HepG2 (cell line): ENCODE data around the gene FLAD1. TPM values are rescaled to one million over a fixed set of nuclear protein-coding genes. Genes with fewer than 3 reads are reported as not detected.
A peak's percentile ranks its signal among the peaks of the same experiment; 100 is the strongest.

Experiments used
- ATAC-seq: fragments of 200-7000 bp; cut with Tn5 transposase; 3 replicates; pipeline ENCODE4 v1.9.1; 2020; ENCODE audit warnings: mild to moderate bottlenecking, moderate library complexity
- BruUV-seq: library from RNA; stranded (reverse); fragments of 400-500 nt; replicated peaks from 2 replicates; lab custom pipeline; 2021; lab: Mats Ljungman, UMichigan
- CTCF ChIA-PET: fragments of 300-600 bp; formaldehyde crosslinking; extraction: SDS; loops from one replicate; lab custom pipeline; 2021; ENCODE audit warnings: low total read pairs, inconsistent platforms, low intra/inter-chr PET ratio; lab: Yijun Ruan, JAX
- POLR2A ChIA-PET: fragments of 350-600 bp; sonication (Branson Sonifier 250); formaldehyde crosslinking; loops from one replicate; lab custom pipeline; 2020; ENCODE audit warnings: antibody characterized with exemption, inconsistent platforms; lab: Yijun Ruan, JAX
- DNase-seq: peaks from one replicate; pipeline ENCODE4 v3.0.0-alpha.2; 2015; ENCODE audit warnings: low spot score
- FAIRE-seq: peaks from 3 replicates; lab custom pipeline; 2011; peaks lifted over from hg19 to GRCh38; lab: Jason Lieb, UNC
- H2AFZ ChIP-seq: one replicate; pipeline ENCODE4 v1.6.1; 2011; ENCODE audit warnings: low read length, inconsistent platforms
- H3K27ac ChIP-seq: fragments of 300-600 bp; 3 replicates; pipeline ENCODE4 v1.8.0; 2011; ENCODE audit warnings: mixed run types, mild to moderate bottlenecking, mixed read lengths, low read length, inconsistent platforms; ENCODE audit not compliant: insufficient read depth; ENCODE audit errors: extremely low read length
- H3K27me3 ChIP-seq, 2 experiments: fragments of 200-600 bp in 1 of 2; 2 replicates in 1 of 2; 3 replicates in 1 of 2; pipeline versions ENCODE4 v1.6.0 to v1.8.0; 2011; ENCODE audit warnings: low read length in 2 of 2, mild to moderate bottlenecking in 2 of 2, moderate library complexity in 2 of 2, inconsistent platforms in 1 of 2; ENCODE audit not compliant: insufficient read depth in 2 of 2, control insufficient read depth in 1 of 2
- H3K36me3 ChIP-seq, 2 experiments: fragments of 200-600 bp in 1 of 2; replicated peaks in 1 of 2; 2 replicates in 1 of 2; 3 replicates in 1 of 2; pipeline versions ENCODE4 v1.5.1 to v1.8.0; 2011; ENCODE audit warnings: low read length in 2 of 2, inconsistent platforms in 1 of 2; ENCODE audit not compliant: insufficient read depth in 2 of 2, control insufficient read depth in 1 of 2
- H3K4me1 ChIP-seq: 2 replicates; pipeline ENCODE4 v1.5.1; 2012; ENCODE audit warnings: low read length, inconsistent platforms; ENCODE audit not compliant: insufficient read depth
- H3K4me2 ChIP-seq: 2 replicates; pipeline ENCODE4 v1.6.0; 2011; ENCODE audit warnings: low read depth, low read length, inconsistent platforms
- H3K4me3 ChIP-seq, 3 experiments: fragments of 200-600 bp in 1 of 3; sonication (generic), shearing (Covaris generic) in 1 of 3; replicated peaks in 1 of 3; 2 replicates each; pipeline ENCODE4 v1.5.1; 2011 to 2016; ENCODE audit warnings: low read length in 3 of 3, inconsistent platforms in 2 of 3, low read depth in 2 of 3, mild to moderate bottlenecking in 2 of 3, control low read depth in 1 of 3, mixed read lengths in 1 of 3; ENCODE audit not compliant: insufficient read depth in 1 of 3
- H3K79me2 ChIP-seq: one replicate; pipeline ENCODE4 v1.6.1; 2011; ENCODE audit warnings: low read length, inconsistent platforms; ENCODE audit not compliant: insufficient read depth
- H3K9ac ChIP-seq: 2 replicates; pipeline ENCODE4 v1.6.0; 2011; ENCODE audit warnings: mild to moderate bottlenecking, low read depth, low read length, inconsistent platforms; ENCODE audit not compliant: insufficient read depth
- H3K9me3 ChIP-seq: 2 replicates; pipeline ENCODE4 v1.5.1; 2012; ENCODE audit warnings: mild to moderate bottlenecking, low read length
- H4K20me1 ChIP-seq: 2 replicates; pipeline ENCODE4 v1.6.0; 2011; ENCODE audit warnings: inconsistent platforms, mild to moderate bottlenecking, low read length, moderate library complexity; ENCODE audit not compliant: insufficient read depth
- FOXP1 ChIP-seq, 2 experiments: fragments of 450-650 bp in 1 of 2; IDR thresholded peaks; 2 replicates each; pipeline ENCODE4 v1.6.1; 2017 to 2018; ENCODE audit warnings: antibody characterized with exemption in 1 of 2
- HNF4A ChIP-seq: sonication (generic); formaldehyde crosslinking; IDR thresholded peaks from 2 replicates; pipeline ENCODE4 v1.4.0; 2020; ENCODE audit warnings: missing genetic modification reagents
- HNRNPL ChIP-seq: fragments of 200-400 bp; formaldehyde crosslinking; IDR thresholded peaks from 2 replicates; pipeline ENCODE4 v1.6.1; 2017; ENCODE audit warnings: mild to moderate bottlenecking, low read depth, low read length
- KLF6 ChIP-seq: IDR thresholded peaks from 2 replicates; pipeline ENCODE4 v1.8.0; 2016; ENCODE audit warnings: missing biosample characterization, missing genetic modification reagents
- KLF9 ChIP-seq: IDR thresholded peaks from 2 replicates; pipeline ENCODE4 v1.6.1; 2016; ENCODE audit warnings: low read depth
- POLR2G ChIP-seq: fragments of 200-400 bp; formaldehyde crosslinking; IDR thresholded peaks from 2 replicates; pipeline ENCODE4 v1.6.1; 2018; ENCODE audit warnings: mild to moderate bottlenecking, low read depth, low read length, moderate library complexity
- RXRA ChIP-seq: sonication (generic); formaldehyde crosslinking; IDR thresholded peaks from 2 replicates; pipeline ENCODE4 v1.5.1; 2020; ENCODE audit warnings: missing genetic modification reagents
- SALL2 ChIP-seq: sonication (generic); formaldehyde crosslinking; IDR thresholded peaks from 2 replicates; pipeline ENCODE4 v1.8.1; 2023; ENCODE audit warnings: mild to moderate bottlenecking, missing genetic modification reagents, inconsistent platforms
- SAP130 ChIP-seq: IDR thresholded peaks from 2 replicates; pipeline ENCODE4 v1.6.1; 2016; ENCODE audit warnings: low read depth
- SRSF4 ChIP-seq: fragments of 200-400 bp; formaldehyde crosslinking; IDR thresholded peaks from one replicate; pipeline ENCODE4 v1.6.1; 2018; ENCODE audit warnings: mild to moderate bottlenecking, low read depth, low read length, moderate library complexity; ENCODE audit not compliant: poor library complexity, severe bottlenecking
- ZNF430 ChIP-seq: sonication (generic); formaldehyde crosslinking; IDR thresholded peaks from 2 replicates; pipeline ENCODE4 v1.9.0; 2021; ENCODE audit warnings: mild to moderate bottlenecking, missing genetic modification reagents
- ZSCAN25 ChIP-seq: sonication (generic); formaldehyde crosslinking; IDR thresholded peaks from 2 replicates; pipeline ENCODE4 v1.8.0; 2022; ENCODE audit warnings: mild to moderate bottlenecking, missing genetic modification reagents
- WGBS: methylation state at CpG from one replicate; pipeline ENCODE4 v1.1.6; 2017; ENCODE audit warnings: low lambda C conversion rate; 5-methylcytosine and 5-hydroxymethylcytosine counted together
- in situ Hi-C: cut with HindIII; loops from 2 replicates; pipeline ENCODE4 v1.10.0; 2017; ENCODE audit warnings: low pct_unique_long_range_greater_than_20kb; ENCODE audit not compliant: extremely low pct_ligation_motif_present
- intact Hi-C: fragments of 100-400 bp; cut with micrococcal nuclease; formaldehyde crosslinking; loops from one replicate; pipeline ENCODE4 v1.10.0; 2022; ENCODE audit not compliant: unreplicated experiment
- polyA plus RNA-seq, 8 experiments: library from polyadenylated mRNA; depleted of rRNA in 3 of 8; stranded (reverse) in 7 of 8; unstranded in 1 of 8; fragments of >200 nt; fragmentation: Illumina TruSeq in 4 of 8; extraction: Trizol in 4 of 8; gene quantifications; 2 replicates each; pipeline versions ENCODE4 v1.2.1 to v1.2.3, GENCODE V29; 2011 to 2016; ENCODE audit warnings: low read depth in 4 of 8, missing spikeins in 1 of 8, mixed read lengths in 1 of 8; ENCODE audit not compliant: insufficient read depth in 1 of 8
- total RNA-seq, 5 experiments: library from RNA; depleted of rRNA; stranded (reverse); fragments of >200 nt; fragmentation: Illumina TruSeq; extraction: Trizol; gene quantifications; 2 replicates each; pipeline ENCODE4 v1.2.3, GENCODE V29; 2016; ENCODE audit warnings: low read depth in 1 of 5
- TF ChIP-seq, protein P1 (sequence below): sonication (generic); formaldehyde crosslinking; IDR thresholded peaks from 2 replicates; pipeline ENCODE4 v1.4.0; 2020; ENCODE audit warnings: missing genetic modification reagents, borderline replicate concordance
- TF ChIP-seq, protein P2 (sequence below): sonication (generic); formaldehyde crosslinking; IDR thresholded peaks from 2 replicates; pipeline ENCODE4 v1.4.0; 2020; ENCODE audit warnings: mild to moderate bottlenecking, low read depth, missing genetic modification reagents
- TF ChIP-seq, protein P3 (sequence below): sonication (generic); formaldehyde crosslinking; IDR thresholded peaks from 2 replicates; pipeline ENCODE4 v1.5.0; 2020; ENCODE audit warnings: missing genetic modification reagents, mild to moderate bottlenecking, borderline replicate concordance
- TF ChIP-seq, protein P4 (sequence below): IDR thresholded peaks from 2 replicates; pipeline ENCODE4 v1.6.1; 2012; ENCODE audit warnings: low read depth, low read length, improper control_type of control experiment

Gene FLAD1
- total and polyA plus RNA-seq, 2 of the 13 experiments (the other 11 are each of a cell fraction or from before 2014, with no cell fraction given), result 25.9 to 32.8 TPM

DNA sequence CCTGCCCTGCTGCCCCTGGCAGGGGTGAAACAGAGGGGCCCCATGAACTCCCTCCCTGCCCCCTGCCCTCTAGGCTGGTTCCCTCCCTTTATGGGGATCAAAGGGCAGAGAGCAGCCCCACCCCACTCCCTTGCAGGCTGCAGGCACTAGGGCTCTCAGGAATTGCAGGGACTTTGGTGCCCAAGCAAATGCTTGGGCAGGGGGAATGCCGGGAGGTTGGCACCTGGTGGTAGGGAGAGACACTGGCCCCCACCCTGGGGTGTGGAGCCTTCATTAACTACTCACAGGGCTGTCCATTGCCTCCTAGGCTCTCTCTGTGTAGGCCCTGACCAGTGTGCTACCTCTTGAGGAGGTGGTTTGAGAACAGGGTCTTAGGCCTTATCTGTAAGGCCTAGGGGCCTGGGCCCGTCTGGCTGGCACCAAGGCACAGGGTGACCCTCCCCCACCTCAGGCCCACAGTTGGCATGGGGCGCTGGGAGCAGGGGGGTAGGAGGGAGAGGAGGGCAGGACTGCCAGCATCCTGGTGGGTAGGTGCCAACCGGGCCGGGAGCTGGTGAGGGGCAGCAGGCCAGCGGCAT is 24.2 kb downstream of the FLAD1 start:
- intact Hi-C loops, result no loop called here
- Histone ChIP-seq H3K9me3 (no peaks in the 10 kb centered on the region), H3K4me3 (0 out of 6 replicates have a peak overlapping the region, but pooled peaks of 1 of the 3 experiments have one; percentile 28), H2AFZ (no peak overlapping the region), H3K36me3 (peaks cover 3 to 8% of the 10 kb centered on the region in 2 experiments; a peak in 3 of 5 replicates), H3K4me2 (peak overlapping the region; percentile 36; the same call in 1 of the 2 replicates), H4K20me1 (peaks cover 6% of the 10 kb centered on the region; the same call in 1 of the 2 replicates), H3K9ac (0 out of 2 replicates have a peak overlapping the region, but pooled peaks have one; percentile 43), H3K27me3 (no peaks in the 10 kb centered on the region; a peak in 1 of 5 replicates), H3K4me1 (peaks cover 84% of the 10 kb centered on the region), H3K79me2 (peaks cover 46% of the 10 kb centered on the region), H3K27ac (peak overlapping the region; percentile 40)
- ATAC-seq (peak; percentile 18), DNase-seq (no peak), FAIRE-seq (no peak)
- no TSS peak for BruUV-seq
- ChIA-PET CTCF (no interaction called here), POLR2A (interaction anchor here (0.9 to 1.6 kb wide), 4 partner anchors 10 to 35 kb away, joined by 3 to 10 read pairs (median 6); no protein-coding TSS in a partner anchor)
- 85% methylated on average over 4 of the region's 6 CpGs for WGBS
- in situ Hi-C loops, result no loop called here
- TF ChIP-seq SRSF4 (no peak), HNRNPL (peak; percentile 98), ZNF430 (CRISPR knock-in tag) (no peak), ZSCAN25 (peak; percentile 98), HNF4A (CRISPR knock-in tag) (peak; percentile 86), SALL2 (CRISPR knock-in tag) (no peak), KLF9 (CRISPR knock-in tag) (no peak), FOXP1 (IDR thresholded peaks at IDR 0.05) (no peak), FOXP1 (CRISPR knock-in tag; IDR thresholded peaks at IDR 0.05) (no peak), SAP130 (CRISPR knock-in tag) (peak; percentile 33; the same call in 1 of the 2 replicates), POLR2G (no peak), RXRA (CRISPR knock-in tag) (0 out of 2 replicates have a peak, but pooled peaks have one; percentile 24), KLF6 (no peak)
- TF ChIP-seq, protein P1, sequence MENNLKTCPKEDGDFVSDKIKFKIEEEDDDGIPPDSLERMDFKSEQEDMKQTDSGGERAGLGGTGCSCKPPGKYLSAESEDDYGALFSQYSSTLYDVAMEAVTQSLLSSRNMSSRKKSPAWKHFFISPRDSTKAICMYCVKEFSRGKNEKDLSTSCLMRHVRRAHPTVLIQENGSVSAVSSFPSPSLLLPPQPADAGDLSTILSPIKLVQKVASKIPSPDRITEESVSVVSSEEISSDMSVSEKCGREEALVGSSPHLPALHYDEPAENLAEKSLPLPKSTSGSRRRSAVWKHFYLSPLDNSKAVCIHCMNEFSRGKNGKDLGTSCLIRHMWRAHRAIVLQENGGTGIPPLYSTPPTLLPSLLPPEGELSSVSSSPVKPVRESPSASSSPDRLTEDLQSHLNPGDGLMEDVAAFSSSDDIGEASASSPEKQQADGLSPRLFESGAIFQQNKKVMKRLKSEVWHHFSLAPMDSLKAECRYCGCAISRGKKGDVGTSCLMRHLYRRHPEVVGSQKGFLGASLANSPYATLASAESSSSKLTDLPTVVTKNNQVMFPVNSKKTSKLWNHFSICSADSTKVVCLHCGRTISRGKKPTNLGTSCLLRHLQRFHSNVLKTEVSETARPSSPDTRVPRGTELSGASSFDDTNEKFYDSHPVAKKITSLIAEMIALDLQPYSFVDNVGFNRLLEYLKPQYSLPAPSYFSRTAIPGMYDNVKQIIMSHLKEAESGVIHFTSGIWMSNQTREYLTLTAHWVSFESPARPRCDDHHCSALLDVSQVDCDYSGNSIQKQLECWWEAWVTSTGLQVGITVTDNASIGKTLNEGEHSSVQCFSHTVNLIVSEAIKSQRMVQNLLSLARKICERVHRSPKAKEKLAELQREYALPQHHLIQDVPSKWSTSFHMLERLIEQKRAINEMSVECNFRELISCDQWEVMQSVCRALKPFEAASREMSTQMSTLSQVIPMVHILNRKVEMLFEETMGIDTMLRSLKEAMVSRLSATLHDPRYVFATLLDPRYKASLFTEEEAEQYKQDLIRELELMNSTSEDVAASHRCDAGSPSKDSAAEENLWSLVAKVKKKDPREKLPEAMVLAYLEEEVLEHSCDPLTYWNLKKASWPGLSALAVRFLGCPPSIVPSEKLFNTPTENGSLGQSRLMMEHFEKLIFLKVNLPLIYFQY, result 0 out of 2 replicates have a peak, but pooled peaks have one; percentile 30
- TF ChIP-seq, protein P2, sequence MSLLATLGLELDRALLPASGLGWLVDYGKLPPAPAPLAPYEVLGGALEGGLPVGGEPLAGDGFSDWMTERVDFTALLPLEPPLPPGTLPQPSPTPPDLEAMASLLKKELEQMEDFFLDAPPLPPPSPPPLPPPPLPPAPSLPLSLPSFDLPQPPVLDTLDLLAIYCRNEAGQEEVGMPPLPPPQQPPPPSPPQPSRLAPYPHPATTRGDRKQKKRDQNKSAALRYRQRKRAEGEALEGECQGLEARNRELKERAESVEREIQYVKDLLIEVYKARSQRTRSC, result no peak
- TF ChIP-seq, protein P3, sequence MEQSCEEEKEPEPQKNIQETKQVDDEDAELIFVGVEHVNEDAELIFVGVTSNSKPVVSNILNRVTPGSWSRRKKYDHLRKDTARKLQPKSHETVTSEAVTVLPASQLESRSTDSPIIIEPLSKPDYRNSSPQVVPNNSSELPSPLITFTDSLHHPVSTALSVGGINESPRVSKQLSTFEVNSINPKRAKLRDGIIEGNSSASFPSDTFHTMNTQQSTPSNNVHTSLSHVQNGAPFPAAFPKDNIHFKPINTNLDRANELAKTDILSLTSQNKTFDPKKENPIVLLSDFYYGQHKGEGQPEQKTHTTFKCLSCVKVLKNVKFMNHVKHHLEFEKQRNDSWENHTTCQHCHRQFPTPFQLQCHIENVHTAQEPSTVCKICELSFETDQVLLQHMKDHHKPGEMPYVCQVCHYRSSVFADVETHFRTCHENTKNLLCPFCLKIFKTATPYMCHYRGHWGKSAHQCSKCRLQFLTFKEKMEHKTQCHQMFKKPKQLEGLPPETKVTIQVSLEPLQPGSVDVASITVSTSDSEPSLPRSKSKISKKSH (CRISPR knock-in tag), result no peak
- TF ChIP-seq, protein P4, sequence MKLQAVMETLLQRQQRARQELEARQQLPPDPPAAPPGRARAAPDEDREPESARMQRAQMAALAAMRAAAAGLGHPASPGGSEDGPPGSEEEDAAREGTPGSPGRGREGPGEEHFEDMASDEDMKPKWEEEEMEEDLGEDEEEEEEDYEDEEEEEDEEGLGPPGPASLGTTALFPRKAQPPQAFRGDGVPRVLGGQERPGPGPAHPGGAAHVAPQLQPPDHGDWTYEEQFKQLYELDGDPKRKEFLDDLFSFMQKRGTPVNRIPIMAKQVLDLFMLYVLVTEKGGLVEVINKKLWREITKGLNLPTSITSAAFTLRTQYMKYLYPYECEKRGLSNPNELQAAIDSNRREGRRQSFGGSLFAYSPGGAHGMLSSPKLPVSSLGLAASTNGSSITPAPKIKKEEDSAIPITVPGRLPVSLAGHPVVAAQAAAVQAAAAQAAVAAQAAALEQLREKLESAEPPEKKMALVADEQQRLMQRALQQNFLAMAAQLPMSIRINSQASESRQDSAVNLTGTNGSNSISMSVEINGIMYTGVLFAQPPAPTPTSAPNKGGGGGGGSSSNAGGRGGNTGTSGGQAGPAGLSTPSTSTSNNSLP, result no peak
